ENCODE measurements around the gene EFNA2. TPM values are rescaled to one million over a fixed set of nuclear protein-coding genes. Genes with fewer than 3 reads are reported as not detected.

Gene EFNA2
- total RNA-seq, 1 donor from 2014 or later: 1.0 TPM

- Histone ChIP-seq H3K36me3 (ENCODE audit: control insufficient read depth in 3 of 3, insufficient read depth in 3 of 3, low read length in 3 of 3) (no peaks in the 10 kb centered on the region), H3K9me3 (ENCODE audit: control insufficient read depth in 3 of 3, low read length in 3 of 3) (no peaks in the 10 kb centered on the region), H3K4me3 (ENCODE audit: low read length in 3 of 3) (no peak overlapping the region), H3K9ac (ENCODE audit: low read depth in 1 of 3, low read length in 3 of 3) (no peak overlapping the region), H3K4me1 (ENCODE audit: control insufficient read depth in 3 of 3, insufficient read depth in 3 of 3, low read length in 3 of 3) (no peaks in the 10 kb centered on the region), H3K27me3 (ENCODE audit: control insufficient read depth in 3 of 3, insufficient read depth in 3 of 3, low read length in 3 of 3) (peaks cover 11 to 25% (median 19%) of the 10 kb centered on the region in 3 donors), H3K27ac (ENCODE audit: low read depth, low read length) (no peak overlapping the region)
Measured at GRCh38 chr19:1336079-1336684, 50.5 kb downstream of the EFNA2 start.

GRCh38 chr19:1340681-1341469 is 55.2 kb downstream of the EFNA2 start:
- Histone ChIP-seq H3K27ac (ENCODE audit: low read depth, low read length) (no peak overlapping the region), H3K9me3 (ENCODE audit: control insufficient read depth in 3 of 3, low read length in 3 of 3) (no peaks in the 10 kb centered on the region)

GRCh38 chr19:1343041-1343440 is 57.4 kb downstream of the EFNA2 start:
- Histone ChIP-seq H3K4me3 (ENCODE audit: low read length in 3 of 3) (no peak overlapping the region), H3K27ac (ENCODE audit: low read depth, low read length) (no peak overlapping the region), H3K9me3 (ENCODE audit: control insufficient read depth in 3 of 3, low read length in 3 of 3) (no peaks in the 10 kb centered on the region), H3K27me3 (ENCODE audit: control insufficient read depth in 3 of 3, insufficient read depth in 3 of 3, low read length in 3 of 3) (peaks cover 5 to 13% (median 13%) of the 10 kb centered on the region in 3 donors), H3K4me1 (ENCODE audit: control insufficient read depth in 3 of 3, insufficient read depth in 3 of 3, low read length in 3 of 3) (no peaks in the 10 kb centered on the region), H3K9ac (ENCODE audit: low read depth in 1 of 3, low read length in 3 of 3) (no peak overlapping the region), H3K36me3 (ENCODE audit: control insufficient read depth in 3 of 3, insufficient read depth in 3 of 3, low read length in 3 of 3) (no peaks in the 10 kb centered on the region)

More at GRCh38 chr19:1340681-1341469, 55.2 kb downstream of the EFNA2 start:
- H3K36me3 ChIP-seq (ENCODE audit: control insufficient read depth in 3 of 3, insufficient read depth in 3 of 3, low read length in 3 of 3): no peaks in the 10 kb centered on the region
- H3K4me1 ChIP-seq (ENCODE audit: control insufficient read depth in 3 of 3, insufficient read depth in 3 of 3, low read length in 3 of 3): no peaks in the 10 kb centered on the region
- peaks cover 5 to 13% (median 13%) of the 10 kb centered on the region in 3 donors for H3K27me3 ChIP-seq (ENCODE audit: control insufficient read depth in 3 of 3, insufficient read depth in 3 of 3, low read length in 3 of 3)
- no peak overlapping the region for H3K4me3 ChIP-seq (ENCODE audit: low read length in 3 of 3)
- H3K9ac ChIP-seq (ENCODE audit: low read depth in 1 of 3, low read length in 3 of 3): no peak overlapping the region

GRCh38 chr19:1349211-1349610 is 63.5 kb downstream of the EFNA2 start:
- Histone ChIP-seq H3K9me3 (ENCODE audit: control insufficient read depth in 3 of 3, low read length in 3 of 3) (no peaks in the 10 kb centered on the region), H3K27ac (ENCODE audit: low read depth, low read length) (no peak overlapping the region), H3K36me3 (ENCODE audit: control insufficient read depth in 3 of 3, insufficient read depth in 3 of 3, low read length in 3 of 3) (no peaks in the 10 kb centered on the region), H3K4me1 (ENCODE audit: control insufficient read depth in 3 of 3, insufficient read depth in 3 of 3, low read length in 3 of 3) (peaks cover 0 to 5% (median 3%) of the 10 kb centered on the region in 3 donors), H3K4me3 (ENCODE audit: low read length in 3 of 3) (no peak overlapping the region), H3K9ac (ENCODE audit: low read depth in 1 of 3, low read length in 3 of 3) (no peak overlapping the region), H3K27me3 (ENCODE audit: control insufficient read depth in 3 of 3, insufficient read depth in 3 of 3, low read length in 3 of 3) (peaks cover 0 to 5% (median 3%) of the 10 kb centered on the region in 3 donors)

- Histone ChIP-seq H3K9me3 (ENCODE audit: control insufficient read depth in 3 of 3, low read length in 3 of 3) (no peaks in the 10 kb centered on the region), H3K36me3 (ENCODE audit: control insufficient read depth in 3 of 3, insufficient read depth in 3 of 3, low read length in 3 of 3) (no peaks in the 10 kb centered on the region), H3K9ac (ENCODE audit: low read depth in 1 of 3, low read length in 3 of 3) (no peak overlapping the region), H3K27me3 (ENCODE audit: control insufficient read depth in 3 of 3, insufficient read depth in 3 of 3, low read length in 3 of 3) (peaks cover 0 to 5% (median 3%) of the 10 kb centered on the region in 3 donors), H3K4me1 (ENCODE audit: control insufficient read depth in 3 of 3, insufficient read depth in 3 of 3, low read length in 3 of 3) (peaks cover 5 to 16% (median 8%) of the 10 kb centered on the region in 3 donors), H3K27ac (ENCODE audit: low read depth, low read length) (no peak overlapping the region), H3K4me3 (ENCODE audit: low read length in 3 of 3) (no peak overlapping the region)
Measured at GRCh38 chr19:1350867-1351266, 65.2 kb downstream of the EFNA2 start.

Other genes with a start within 250 kb of the EFNA2 start
- gene ABCA7, start 245.8 kb upstream of the EFNA2 start, total RNA-seq: 6.8 TPM
- gene ARHGAP45, start 218.7 kb upstream of the EFNA2 start, total RNA-seq: 8.9 TPM
- gene POLR2E, start 190.5 kb upstream of the EFNA2 start, total RNA-seq: 39.1 TPM
- 139 TPM for gene GPX4, start 181.9 kb upstream of the EFNA2 start, total RNA-seq
- gene SBNO2, start 111.6 kb upstream of the EFNA2 start, total RNA-seq: 10.4 TPM
- 51.7 TPM for gene STK11, start 80.1 kb upstream of the EFNA2 start, total RNA-seq
- gene CBARP, start 47.9 kb upstream of the EFNA2 start, total RNA-seq: not detected
- gene ATP5F1D, start 44.1 kb upstream of the EFNA2 start, total RNA-seq: 24.5 TPM
- 5.2 TPM for gene MIDN, start 37.3 kb upstream of the EFNA2 start, total RNA-seq
- 413 TPM for gene CIRBP, start 16.5 kb upstream of the EFNA2 start, total RNA-seq
- 9.4 TPM for gene FAM174C, start 10.3 kb upstream of the EFNA2 start, total RNA-seq
- 43.3 TPM for gene NDUFS7, start 98.0 kb downstream of the EFNA2 start, total RNA-seq
- 101 TPM for gene GAMT, start 115.7 kb downstream of the EFNA2 start, total RNA-seq
- gene DAZAP1, start 121.7 kb downstream of the EFNA2 start, total RNA-seq: 27.1 TPM
- 354 TPM for gene RPS15, start 152.5 kb downstream of the EFNA2 start, total RNA-seq
- 1.0 TPM for gene APC2, start 164.2 kb downstream of the EFNA2 start, total RNA-seq
- 11.5 TPM for gene C19orf25, start 193.3 kb downstream of the EFNA2 start, total RNA-seq
- gene PCSK4, start 204.5 kb downstream of the EFNA2 start, total RNA-seq: 0.52 TPM
- gene REEP6, start 205.3 kb downstream of the EFNA2 start, total RNA-seq: 2.1 TPM
- 3.1 TPM for gene ADAMTSL5, start 227.1 kb downstream of the EFNA2 start, total RNA-seq
- gene PLK5, start 238.2 kb downstream of the EFNA2 start, total RNA-seq: not detected